CD8-positive, alpha-beta memory T cell (primary cell): ENCODE measurements around the gene PHRF1. TPM values are rescaled to one million over a fixed set of nuclear protein-coding genes. Genes with fewer than 3 reads are reported as not detected.

Experiments
- CTCF ChIA-PET: fragments of 350-600 bp; sonication (Branson Sonifier 250); formaldehyde crosslinking; loops from one replicate; lab custom pipeline; 2021; ENCODE audit warnings: antibody characterized with exemption; lab: Charles Lee
- POLR2A ChIA-PET: fragments of 350-600 bp; sonication (Branson Sonifier 250); formaldehyde crosslinking; loops from one replicate; lab custom pipeline; 2021; ENCODE audit warnings: antibody characterized with exemption; lab: Charles Lee
- DNase-seq, 5 donors: peaks; one replicate each; pipeline versions ENCODE4 v3.0.0 to v3.0.0-alpha.2; 2020 to 2022; ENCODE audit warnings: mixed read lengths in 1 of 5
- H3K27ac ChIP-seq: one replicate; pipeline ENCODE4 v1.7.0; 2013; ENCODE audit warnings: low read depth, mild to moderate bottlenecking, low read length, moderate library complexity
- H3K27me3 ChIP-seq: 2 replicates; pipeline ENCODE4 v1.7.0; 2013; ENCODE audit warnings: low read length, mild to moderate bottlenecking; ENCODE audit not compliant: insufficient read depth, poor library complexity, severe bottlenecking
- H3K36me3 ChIP-seq: 2 replicates; pipeline ENCODE4 v1.7.0; 2013; ENCODE audit warnings: mild to moderate bottlenecking, low read length, moderate library complexity; ENCODE audit not compliant: insufficient read depth
- H3K4me1 ChIP-seq: 2 replicates; pipeline ENCODE4 v1.7.0; 2013; ENCODE audit warnings: mild to moderate bottlenecking, low read length, moderate library complexity; ENCODE audit not compliant: insufficient read depth
- H3K4me3 ChIP-seq: 2 replicates; pipeline ENCODE4 v1.7.0; 2013; ENCODE audit warnings: mild to moderate bottlenecking, low read length
- H3K9me3 ChIP-seq: 2 replicates; pipeline ENCODE4 v1.7.0; 2013; ENCODE audit warnings: mild to moderate bottlenecking, low read length
- H3K27ac Mint-ChIP-seq, 8 donors: one replicate each; pipeline ENCODE4 v1.8.0; 2020 to 2021; ENCODE audit warnings: mixed read lengths in 8 of 8, mild to moderate bottlenecking in 6 of 8, inconsistent platforms in 3 of 8, moderate library complexity in 3 of 8
- H3K27me3 Mint-ChIP-seq, 2 donors: one replicate each; pipeline ENCODE4 v1.8.0; 2020 to 2021; ENCODE audit warnings: mixed read lengths in 2 of 2, mild to moderate bottlenecking in 1 of 2, moderate library complexity in 1 of 2
- H3K36me3 Mint-ChIP-seq, 3 donors: one replicate each; pipeline ENCODE4 v1.8.0; 2020 to 2021; ENCODE audit warnings: mixed read lengths in 3 of 3, inconsistent platforms in 1 of 3, mild to moderate bottlenecking in 1 of 3
- H3K4me1 Mint-ChIP-seq, 3 donors: one replicate each; pipeline ENCODE4 v1.8.0; 2020 to 2021; ENCODE audit warnings: mixed read lengths in 3 of 3, inconsistent platforms in 1 of 3, mild to moderate bottlenecking in 1 of 3
- H3K4me3 Mint-ChIP-seq, 7 donors: one replicate each; pipeline ENCODE4 v1.8.0; 2020 to 2021; ENCODE audit warnings: mixed read lengths in 7 of 7, mild to moderate bottlenecking in 6 of 7, moderate library complexity in 4 of 7, inconsistent platforms in 2 of 7
- H3K9me3 Mint-ChIP-seq, 5 donors: one replicate each; pipeline ENCODE4 v1.8.0; 2020 to 2022; ENCODE audit warnings: mixed read lengths in 5 of 5, mild to moderate bottlenecking in 3 of 5, moderate library complexity in 2 of 5, inconsistent platforms in 1 of 5
- polyA plus RNA-seq: library from polyadenylated mRNA; unstranded; fragments of 300-500 nt; fragmentation: Illumina TruSeq; gene quantifications from one replicate; pipeline ENCODE4 v1.2.3, GENCODE V29; 2021
- total RNA-seq, 2 experiments: library from RNA; stranded (reverse); gene quantifications; one replicate each; pipeline ENCODE4 v1.2.3, GENCODE V29; 2021

Gene PHRF1
- total and polyA plus RNA-seq, 3 experiments from 2014 or later: 17.7 to 49.8 (median 47.3) TPM

- H3K27me3 ChIP-seq: no peaks in the 10 kb centered on the region
- H3K36me3 Mint-ChIP-seq: peaks cover 0 to 11% (median 0%) of the 10 kb centered on the region in 3 donors
- DNase-seq: peak in 1 of 5 donors; percentile 63
- peak overlapping the region; percentile 61 for H3K27ac ChIP-seq
- H3K4me1 ChIP-seq: peaks cover 18% of the 10 kb centered on the region
- peaks cover 10 to 25% (median 10%) of the 10 kb centered on the region in 3 donors for H3K4me1 Mint-ChIP-seq
- ChIA-PET CTCF (interaction anchor here (1.0 kb wide), 1 partner anchor 14 kb away, joined by 3 read pairs; no protein-coding TSS in a partner anchor), POLR2A (interaction anchor here (0.8 to 1.0 kb wide), 3 partner anchors 14 to 164 kb away, joined by 3 to 5 read pairs (median 3); partner anchors contain the start of gene PHRF1)
- peak overlapping the region in 7 of 8 donors; percentile 23 to 93 (median 75) for H3K27ac Mint-ChIP-seq
- H3K27me3 Mint-ChIP-seq: peaks cover 0 to 3% of the 10 kb centered on the region in 2 donors
- no peaks in the 10 kb centered on the region for H3K9me3 Mint-ChIP-seq
- H3K36me3 ChIP-seq: no peaks in the 10 kb centered on the region
- peak overlapping the region; percentile 86 to 93 (median 90) for H3K4me3 Mint-ChIP-seq
- H3K4me3 ChIP-seq: peak overlapping the region; percentile 76
- H3K9me3 ChIP-seq: no peaks in the 10 kb centered on the region
These were observed 14.9 kb upstream of the PHRF1 start for GRCh38 chr11:561148-562003.

GRCh38 chr11:562046-562645, 14.1 kb upstream of the PHRF1 start:
- POLR2A ChIA-PET: interaction anchor here (0.8 to 1.0 kb wide), 3 partner anchors 13 to 164 kb away, joined by 3 to 5 read pairs (median 3); partner anchors contain the start of gene PHRF1

GRCh38 chr11:563066-563811, 13.0 kb upstream of the PHRF1 start:
- ChIA-PET POLR2A (interaction anchor here (0.7 to 1.2 kb wide), 2 partner anchors 13 to 243 kb away, joined by 3 to 4 read pairs; partner anchors contain the start of gene PHRF1), CTCF (interaction anchor here (1.2 kb wide), 1 partner anchor 9 kb away, joined by 3 read pairs; no protein-coding TSS in a partner anchor)
- peak overlapping the region in 1 of 7 donors; percentile 51 for H3K4me3 Mint-ChIP-seq
- no peak for DNase-seq
- Histone ChIP-seq H3K27me3 (no peaks in the 10 kb centered on the region), H3K36me3 (no peaks in the 10 kb centered on the region), H3K27ac (no peak overlapping the region), H3K4me3 (no peak overlapping the region), H3K9me3 (no peaks in the 10 kb centered on the region), H3K4me1 (peaks cover 18% of the 10 kb centered on the region)
- no peak overlapping the region for H3K27ac Mint-ChIP-seq
- peaks cover 0 to 3% of the 10 kb centered on the region in 2 donors for H3K27me3 Mint-ChIP-seq
- peaks cover 10 to 20% (median 11%) of the 10 kb centered on the region in 3 donors for H3K4me1 Mint-ChIP-seq
- H3K9me3 Mint-ChIP-seq: no peaks in the 10 kb centered on the region
- peaks cover 0 to 11% (median 0%) of the 10 kb centered on the region in 3 donors for H3K36me3 Mint-ChIP-seq

More at GRCh38 chr11:562046-562645, 14.1 kb upstream of the PHRF1 start:
- CTCF ChIA-PET: interaction anchor here (1.0 kb wide), 1 partner anchor 14 kb away, joined by 3 read pairs; no protein-coding TSS in a partner anchor
- H3K4me1 ChIP-seq: peaks cover 18% of the 10 kb centered on the region
- H3K36me3 Mint-ChIP-seq: peaks cover 0 to 11% (median 0%) of the 10 kb centered on the region in 3 donors
- peak in 1 of 5 donors; percentile 51 for DNase-seq
- peak overlapping the region; percentile 76 for H3K4me3 ChIP-seq
- H3K9me3 ChIP-seq: no peaks in the 10 kb centered on the region
- H3K36me3 ChIP-seq: no peaks in the 10 kb centered on the region
- no peaks in the 10 kb centered on the region for H3K9me3 Mint-ChIP-seq
- H3K27ac Mint-ChIP-seq: peak overlapping the region in 1 of 8 donors; percentile 93
- H3K27me3 Mint-ChIP-seq: peaks cover 0 to 3% of the 10 kb centered on the region in 2 donors
- peak overlapping the region; percentile 61 for H3K27ac ChIP-seq
- peak overlapping the region; percentile 86 to 93 (median 90) for H3K4me3 Mint-ChIP-seq
- H3K27me3 ChIP-seq: no peaks in the 10 kb centered on the region
- peaks cover 10 to 20% (median 10%) of the 10 kb centered on the region in 3 donors for H3K4me1 Mint-ChIP-seq

GRCh38 chr11:563812-564578, 12.3 kb upstream of the PHRF1 start:
- POLR2A ChIA-PET: interaction anchor here (1.0 to 1.4 kb wide), 4 partner anchors 9 to 52 kb away, joined by 3 to 5 read pairs (median 4); partner anchors contain the start of genes IRF7 and PHRF1
- CTCF ChIA-PET: interaction anchor here (1.2 to 3.0 kb wide), 4 partner anchors 9 to 162 kb away, joined by 3 to 17 read pairs (median 7); partner anchors contain the start of gene PHRF1

GRCh38 chr11:565921-566509, 10.3 kb upstream of the PHRF1 start:
- H3K36me3 ChIP-seq: no peaks in the 10 kb centered on the region
- H3K9me3 ChIP-seq: no peaks in the 10 kb centered on the region
- Mint-ChIP-seq H3K4me3 (peak overlapping the region in 1 of 7 donors; percentile 74), H3K27ac (no peak overlapping the region), H3K27me3 (peaks cover 0 to 2% of the 10 kb centered on the region in 2 donors), H3K9me3 (no peaks in the 10 kb centered on the region), H3K4me1 (peaks cover 5 to 18% (median 7%) of the 10 kb centered on the region in 3 donors), H3K36me3 (peaks cover 0 to 11% (median 0%) of the 10 kb centered on the region in 3 donors)
- ChIA-PET POLR2A (interaction anchor here (0.9 kb wide), 1 partner anchor 129 kb away, joined by 3 read pairs; the partner anchor contains the start of genes DEAF1 and TMEM80), CTCF (interaction anchor here (1.4 to 3.0 kb wide), 3 partner anchors 9 to 157 kb away, joined by 3 to 17 read pairs (median 11); partner anchors contain the start of gene PHRF1)
- DNase-seq: no peak
- H3K4me3 ChIP-seq: no peak overlapping the region
- no peaks in the 10 kb centered on the region for H3K27me3 ChIP-seq
- H3K27ac ChIP-seq: no peak overlapping the region
- H3K4me1 ChIP-seq: peaks cover 19% of the 10 kb centered on the region

More at GRCh38 chr11:563812-564578, 12.3 kb upstream of the PHRF1 start:
- DNase-seq: no peak
- H3K4me1 ChIP-seq: peaks cover 20% of the 10 kb centered on the region
- H3K36me3 ChIP-seq: no peaks in the 10 kb centered on the region
- Mint-ChIP-seq H3K36me3 (peaks cover 0 to 11% (median 0%) of the 10 kb centered on the region in 3 donors), H3K27me3 (peaks cover 0 to 3% of the 10 kb centered on the region in 2 donors), H3K27ac (no peak overlapping the region), H3K4me3 (peak overlapping the region in 2 of 7 donors; percentile 44 to 52), H3K4me1 (peaks cover 10 to 21% (median 11%) of the 10 kb centered on the region in 3 donors), H3K9me3 (no peaks in the 10 kb centered on the region)
- H3K4me3 ChIP-seq: no peak overlapping the region
- no peak overlapping the region for H3K27ac ChIP-seq
- H3K9me3 ChIP-seq: no peaks in the 10 kb centered on the region
- no peaks in the 10 kb centered on the region for H3K27me3 ChIP-seq

GRCh38 chr11:567011-567628, 9.2 kb upstream of the PHRF1 start:
- no peaks in the 10 kb centered on the region for H3K27me3 Mint-ChIP-seq
- Histone ChIP-seq H3K9me3 (no peaks in the 10 kb centered on the region), H3K27me3 (no peaks in the 10 kb centered on the region), H3K36me3 (no peaks in the 10 kb centered on the region), H3K27ac (peak overlapping the region; percentile 60), H3K4me3 (no peak overlapping the region), H3K4me1 (peaks cover 12% of the 10 kb centered on the region)
- peak overlapping the region; percentile 39 to 82 (median 74) for H3K4me3 Mint-ChIP-seq
- peak overlapping the region in 6 of 8 donors; percentile 67 to 88 (median 83) for H3K27ac Mint-ChIP-seq
- peaks cover 0 to 10% (median 3%) of the 10 kb centered on the region in 3 donors for H3K4me1 Mint-ChIP-seq
- no peak for DNase-seq
- ChIA-PET POLR2A (interaction anchor here (0.8 to 0.9 kb wide), 2 partner anchors 9 to 128 kb away, joined by 3 read pairs; partner anchors contain the start of genes DEAF1, PHRF1 and TMEM80), CTCF (interaction anchor here (1.4 to 3.0 kb wide), 3 partner anchors 8 to 156 kb away, joined by 3 to 17 read pairs (median 11); partner anchors contain the start of gene PHRF1)
- H3K9me3 Mint-ChIP-seq: no peaks in the 10 kb centered on the region
- peaks cover 0 to 8% (median 0%) of the 10 kb centered on the region in 3 donors for H3K36me3 Mint-ChIP-seq
